Thyroid gland (tissue), 4 donors: ENCODE results near the gene ITPR3. TPM values are rescaled to one million over a fixed set of nuclear protein-coding genes. Genes with fewer than 3 reads are reported as not detected.

ENCODE experiments used
- DNase-seq, 2 donors: peaks; one replicate each; pipeline ENCODE4 v3.0.0-alpha.2; 2019
- H3K27ac ChIP-seq, 3 donors: fragments of 200-600 bp; sonication (generic); 1 replicate in 2 of 3; 2 replicates in 1 of 3; pipeline ENCODE4 v1.5.1; 2016 to 2019; ENCODE audit warnings: mild to moderate bottlenecking in 1 of 3, moderate library complexity in 1 of 3
- H3K27me3 ChIP-seq: fragments of 200-600 bp; sonication (generic); one replicate; pipeline ENCODE4 v1.5.1; 2019
- H3K36me3 ChIP-seq, 2 donors: fragments of 200-600 bp; sonication (generic); one replicate each; pipeline ENCODE4 v1.5.1; 2016 to 2019
- H3K4me1 ChIP-seq, 2 donors: fragments of 200-600 bp; sonication (generic); one replicate each; pipeline ENCODE4 v1.5.1; 2017 to 2019
- H3K4me3 ChIP-seq, 3 donors: fragments of 200-600 bp; sonication (generic); replicated peaks in 1 of 3; 1 replicate in 2 of 3; 2 replicates in 1 of 3; pipeline ENCODE4 v1.5.1; 2016; ENCODE audit warnings: mild to moderate bottlenecking in 1 of 3
- H3K9me3 ChIP-seq: fragments of 200-600 bp; sonication (generic); one replicate; pipeline ENCODE4 v1.5.1; 2017
- CTCF ChIP-seq, 6 experiments: fragments of 200-600 bp in 3 of 6; fragments of 450-650 bp in 3 of 6; sonication (generic) in 3 of 6; IDR thresholded peaks; one replicate each; pipeline ENCODE4 v1.5.1; 2016 to 2019; ENCODE audit warnings: antibody characterized with exemption in 6 of 6, mild to moderate bottlenecking in 2 of 6, inconsistent platforms in 1 of 6, moderate library complexity in 1 of 6
- POLR2A ChIP-seq, 2 donors: fragments of 450-650 bp; IDR thresholded peaks; one replicate each; pipeline ENCODE4 v1.6.1; 2017; ENCODE audit warnings: antibody characterized with exemption in 2 of 2, mild to moderate bottlenecking in 2 of 2, moderate library complexity in 1 of 2
- WGBS, 2 donors: methylation state at CpG; one replicate each; pipeline ENCODE4 v1.1.5; 2017; 5-methylcytosine and 5-hydroxymethylcytosine counted together
- intact Hi-C: fragments of 100-400 bp; cut with DNase I; formaldehyde crosslinking; loops from one replicate; pipeline ENCODE4 v1.15.1; 2023
- total RNA-seq, 4 donors: library from RNA; depleted of rRNA; stranded (reverse); fragments of >200 nt; gene quantifications; one replicate each; pipeline ENCODE4 v1.2.3, GENCODE V29; 2016

Gene ITPR3
- total RNA-seq, 4 donors from 2014 or later = 77.8 to 145 (median 105) TPM

DNA sequence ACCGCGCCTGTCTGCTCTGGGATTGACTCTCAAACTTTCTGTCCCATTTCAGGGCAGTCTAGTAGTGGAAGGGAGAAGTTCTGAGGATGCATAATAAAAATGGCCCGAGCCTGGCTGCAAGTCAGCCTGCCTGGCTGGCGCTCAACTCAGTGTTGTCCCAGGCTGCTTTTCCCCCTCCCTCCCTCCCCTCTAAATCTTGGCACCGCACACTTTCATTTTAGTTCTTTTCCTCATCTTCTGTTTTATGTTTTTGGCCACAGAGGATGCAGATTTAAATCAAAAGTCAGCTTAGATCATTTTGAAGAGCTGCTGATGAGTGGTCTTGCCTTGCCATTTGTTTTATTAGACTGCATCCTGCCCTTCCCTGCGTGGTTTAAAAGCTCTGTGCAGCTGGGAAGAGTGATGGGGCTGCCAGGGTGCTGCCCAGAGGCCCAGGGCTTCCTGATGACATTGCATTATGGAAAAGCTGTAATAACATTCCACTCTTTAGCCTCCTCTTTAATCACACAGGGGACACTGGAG lies 96.9 kb downstream of the ITPR3 start:
- Histone ChIP-seq H3K36me3 (no peaks in the 10 kb centered on the region), H3K27me3 (no peaks in the 10 kb centered on the region), H3K4me3 (no peak overlapping the region), H3K27ac (peak overlapping the region; percentile 52 to 74 (median 62)), H3K4me1 (peaks cover 52 to 69% of the 10 kb centered on the region in 2 donors), H3K9me3 (no peaks in the 10 kb centered on the region)
- TF ChIP-seq CTCF (IDR thresholded peaks at IDR 0.05) (no peak), POLR2A (IDR thresholded peaks at IDR 0.05) (no peak)
- WGBS, 2 donors = 25 to 37% methylated on average over 6 of the region's 6 CpGs
- DNase-seq = peak in 1 of 2 donors; percentile 57
- intact Hi-C loops = no loop called here

DNA sequence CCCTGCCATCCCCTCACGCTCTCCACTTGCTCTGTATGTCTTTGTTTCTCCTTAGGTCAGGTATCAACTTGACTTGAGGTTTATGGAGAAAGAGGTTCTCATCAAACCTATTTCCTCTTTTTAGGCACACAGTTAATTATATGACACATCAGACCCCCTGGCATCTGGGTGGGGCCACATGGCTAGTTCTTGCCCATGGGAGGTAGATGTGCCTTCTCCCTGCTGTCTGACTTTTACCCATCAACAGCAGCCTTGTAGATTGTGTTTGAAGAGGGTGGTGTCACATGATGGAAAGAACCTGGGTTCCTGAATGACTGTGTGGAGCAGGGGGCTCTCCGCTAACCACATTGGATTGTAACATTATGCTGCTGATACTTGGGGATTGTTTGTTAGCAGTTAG lies 97.6 kb downstream of the ITPR3 start:
- no peak for TF ChIP-seq CTCF (IDR thresholded peaks at IDR 0.05)
- TF ChIP-seq POLR2A (IDR thresholded peaks at IDR 0.05) = no peak
- Histone ChIP-seq H3K27me3 (no peaks in the 10 kb centered on the region), H3K4me3 (no peak overlapping the region), H3K27ac (peak overlapping the region; percentile 52 to 74 (median 62)), H3K9me3 (no peaks in the 10 kb centered on the region), H3K36me3 (no peaks in the 10 kb centered on the region), H3K4me1 (peaks cover 54 to 76% of the 10 kb centered on the region in 2 donors)
- intact Hi-C loops = no loop called here
- no peak for DNase-seq
- WGBS, 2 donors = 98 to 100% methylated on average over 2 of the region's 2 CpGs

- Histone ChIP-seq H3K36me3 (no peaks in the 10 kb centered on the region), H3K27ac (peak overlapping the region; percentile 52 to 74 (median 62)), H3K4me1 (peaks cover 60 to 83% of the 10 kb centered on the region in 2 donors), H3K27me3 (no peaks in the 10 kb centered on the region), H3K4me3 (no peak overlapping the region), H3K9me3 (no peaks in the 10 kb centered on the region)
- intact Hi-C loops = no loop called here
- WGBS, 2 donors = 35 to 41% methylated on average over 11 of the region's 11 CpGs
- DNase-seq = peak; percentile 35 to 40
- peak in 1 of 6 experiments; percentile 14 for TF ChIP-seq CTCF (IDR thresholded peaks at IDR 0.05)
- TF ChIP-seq POLR2A (IDR thresholded peaks at IDR 0.05) = no peak
These were observed 98.3 kb downstream of the ITPR3 start for GRCh38 chr6:33719326-33719987.

- peak overlapping the region; percentile 38 to 62 (median 52) for H3K27ac ChIP-seq
- TF ChIP-seq POLR2A (IDR thresholded peaks at IDR 0.05) = no peak
- TF ChIP-seq CTCF (IDR thresholded peaks at IDR 0.05) = no peak
These were observed 99.9 kb downstream of the ITPR3 start for GRCh38 chr6:33720998-33721397.

GRCh38 chr6:33721508-33721907 lies 100.4 kb downstream of the ITPR3 start:
- no peak for DNase-seq
- H3K27me3 ChIP-seq = no peaks in the 10 kb centered on the region
- no peak overlapping the region for H3K4me3 ChIP-seq
- WGBS, 2 donors = 70 to 80% methylated on average over 5 of the region's 5 CpGs
- H3K9me3 ChIP-seq = no peaks in the 10 kb centered on the region
- peak overlapping the region; percentile 52 to 72 (median 62) for H3K27ac ChIP-seq
- H3K36me3 ChIP-seq = no peaks in the 10 kb centered on the region
- TF ChIP-seq CTCF (IDR thresholded peaks at IDR 0.05) (no peak), POLR2A (IDR thresholded peaks at IDR 0.05) (no peak)
- intact Hi-C loops = no loop called here
- peaks cover 55 to 77% of the 10 kb centered on the region in 2 donors for H3K4me1 ChIP-seq

More at GRCh38 chr6:33720998-33721397, 99.9 kb downstream of the ITPR3 start:
- Histone ChIP-seq H3K27me3 (no peaks in the 10 kb centered on the region), H3K4me3 (no peak overlapping the region), H3K9me3 (no peaks in the 10 kb centered on the region), H3K4me1 (peaks cover 60 to 82% of the 10 kb centered on the region in 2 donors), H3K36me3 (no peaks in the 10 kb centered on the region)
- WGBS, 2 donors = 93 to 96% methylated on average over 1 of the region's 1 CpG
- intact Hi-C loops = no loop called here
- no peak for DNase-seq
